Ascending aorta (tissue), 2 donors: ENCODE results near the gene KCNQ1. TPM values are rescaled to one million over a fixed set of nuclear protein-coding genes. Genes with fewer than 3 reads are reported as not detected.

Source experiments
- DNase-seq, 2 donors: peaks; one replicate each; pipeline ENCODE4 v3.0.0-alpha.2; 2019; ENCODE audit warnings: low spot score in 2 of 2
- H3K27ac ChIP-seq, 2 donors: fragments of 200-600 bp; sonication (generic); one replicate each; pipeline ENCODE4 v1.5.1; 2016 to 2017; ENCODE audit warnings: mild to moderate bottlenecking in 1 of 2
- H3K27me3 ChIP-seq: fragments of 200-600 bp; sonication (generic); one replicate; pipeline ENCODE4 v1.5.1; 2017
- H3K36me3 ChIP-seq, 2 donors: fragments of 200-600 bp; sonication (generic); one replicate each; pipeline ENCODE4 v1.5.1; 2016
- H3K4me1 ChIP-seq, 2 donors: fragments of 200-600 bp; sonication (generic); one replicate each; pipeline ENCODE4 v1.5.1; 2016 to 2017; ENCODE audit warnings: mild to moderate bottlenecking in 1 of 2
- H3K4me3 ChIP-seq, 2 donors: fragments of 200-600 bp; sonication (generic); one replicate each; pipeline ENCODE4 v1.5.1; 2016 to 2017; ENCODE audit warnings: mild to moderate bottlenecking in 1 of 2
- H3K9me3 ChIP-seq, 2 donors: fragments of 200-600 bp; sonication (generic); one replicate each; pipeline ENCODE4 v1.5.1; 2016
- intact Hi-C: fragments of 100-400 bp; cut with DNase I; formaldehyde crosslinking; loops from one replicate; pipeline ENCODE4 v1.15.1; 2023
- total RNA-seq: library from RNA; depleted of rRNA; stranded (reverse); fragments of >200 nt; gene quantifications from one replicate; pipeline ENCODE4 v1.1.0, GENCODE V29; 2016
- TF ChIP-seq, protein P1 (sequence below), 3 experiments: fragments of 200-600 bp in 2 of 3; fragments of 450-650 bp in 1 of 3; sonication (generic) in 2 of 3; IDR thresholded peaks; one replicate each; pipeline ENCODE4 v1.5.1; 2016 to 2019; ENCODE audit warnings: antibody characterized with exemption in 3 of 3, mild to moderate bottlenecking in 1 of 3, moderate library complexity in 1 of 3

KCNQ1 gene
- total RNA-seq, 1 donor from 2014 or later: 2.3 TPM

DNA sequence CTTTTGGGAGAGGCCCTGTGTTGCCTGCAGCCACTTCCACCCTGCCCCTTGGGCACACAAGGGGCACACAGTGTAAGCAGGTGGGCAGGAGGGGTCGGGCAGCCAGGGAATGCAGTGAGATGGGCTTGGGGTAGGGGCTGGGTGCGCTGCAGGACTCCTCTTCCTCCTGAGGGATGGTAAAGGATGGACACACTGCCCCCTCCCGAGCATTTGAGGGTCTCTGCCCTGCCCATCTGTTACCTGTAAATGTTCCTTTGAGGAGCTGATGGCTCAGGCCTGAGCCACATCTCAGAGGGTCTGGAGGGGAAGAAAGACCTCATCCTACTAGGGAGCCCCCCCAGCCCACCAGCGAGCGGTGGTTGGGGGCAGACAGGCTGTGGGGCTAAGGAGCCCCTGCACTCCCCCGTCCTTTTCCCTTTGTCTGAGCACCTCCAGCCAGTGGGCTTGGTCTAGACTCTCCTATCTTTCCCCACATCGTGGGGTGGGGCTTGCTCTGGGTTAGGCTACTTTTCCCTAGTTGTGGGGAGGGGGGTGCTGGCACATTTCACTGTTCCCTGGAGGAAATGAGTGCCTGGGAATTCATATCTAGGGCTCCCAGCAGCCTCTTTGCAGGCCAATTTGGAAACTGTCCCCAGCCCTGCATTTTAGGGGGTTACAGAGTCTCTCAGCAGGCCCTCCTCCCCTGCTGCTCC, 46.0 kb upstream of the KCNQ1 start:
- Histone ChIP-seq H3K27me3 (no peaks in the 10 kb centered on the region), H3K36me3 (peaks cover 60 to 64% of the 10 kb centered on the region in 2 donors), H3K9me3 (no peaks in the 10 kb centered on the region), H3K4me3 (peak overlapping the region in 1 of 2 donors; percentile 82), H3K27ac (peak overlapping the region; percentile 100), H3K4me1 (peaks cover 12 to 26% of the 10 kb centered on the region in 2 donors)
- TF ChIP-seq, protein P1, sequence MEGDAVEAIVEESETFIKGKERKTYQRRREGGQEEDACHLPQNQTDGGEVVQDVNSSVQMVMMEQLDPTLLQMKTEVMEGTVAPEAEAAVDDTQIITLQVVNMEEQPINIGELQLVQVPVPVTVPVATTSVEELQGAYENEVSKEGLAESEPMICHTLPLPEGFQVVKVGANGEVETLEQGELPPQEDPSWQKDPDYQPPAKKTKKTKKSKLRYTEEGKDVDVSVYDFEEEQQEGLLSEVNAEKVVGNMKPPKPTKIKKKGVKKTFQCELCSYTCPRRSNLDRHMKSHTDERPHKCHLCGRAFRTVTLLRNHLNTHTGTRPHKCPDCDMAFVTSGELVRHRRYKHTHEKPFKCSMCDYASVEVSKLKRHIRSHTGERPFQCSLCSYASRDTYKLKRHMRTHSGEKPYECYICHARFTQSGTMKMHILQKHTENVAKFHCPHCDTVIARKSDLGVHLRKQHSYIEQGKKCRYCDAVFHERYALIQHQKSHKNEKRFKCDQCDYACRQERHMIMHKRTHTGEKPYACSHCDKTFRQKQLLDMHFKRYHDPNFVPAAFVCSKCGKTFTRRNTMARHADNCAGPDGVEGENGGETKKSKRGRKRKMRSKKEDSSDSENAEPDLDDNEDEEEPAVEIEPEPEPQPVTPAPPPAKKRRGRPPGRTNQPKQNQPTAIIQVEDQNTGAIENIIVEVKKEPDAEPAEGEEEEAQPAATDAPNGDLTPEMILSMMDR (IDR thresholded peaks at IDR 0.05): no peak
- intact Hi-C loops: loop anchor here (1.0 kb wide), 1 partner anchor 94 kb away; no protein-coding TSS in a partner anchor
- no peak for DNase-seq

DNA sequence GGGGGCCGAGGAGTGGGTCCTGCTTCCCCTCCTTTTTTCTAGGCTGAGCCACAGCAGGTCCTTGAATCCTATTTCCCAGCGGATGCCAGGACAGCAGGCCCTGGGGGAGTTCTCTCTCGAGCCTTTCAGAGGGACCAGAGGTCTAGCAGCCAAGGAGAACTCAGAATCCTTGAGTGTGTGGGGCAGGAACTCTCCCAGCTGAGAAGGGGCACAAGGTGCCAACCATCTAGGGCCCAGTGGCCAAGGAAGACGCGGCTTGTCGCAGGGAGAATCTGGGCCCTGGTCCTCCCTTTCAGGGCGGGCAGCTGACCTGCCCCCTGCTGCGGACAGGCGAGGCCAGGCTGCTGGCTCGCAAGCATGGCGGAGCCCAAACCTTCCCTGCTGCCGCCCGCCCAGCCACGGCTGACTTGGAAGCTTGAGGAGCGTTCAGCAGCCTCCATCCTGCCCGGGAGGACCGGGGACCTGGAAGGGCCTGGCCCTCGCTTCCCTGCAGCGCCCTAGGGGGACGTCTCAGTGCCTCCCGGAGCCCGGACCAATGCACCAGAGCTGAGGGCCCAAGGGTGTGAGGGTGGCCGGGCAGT, 45.2 kb upstream of the KCNQ1 start:
- Histone ChIP-seq H3K4me1 (peaks cover 12 to 26% of the 10 kb centered on the region in 2 donors), H3K27ac (peak overlapping the region; percentile 100), H3K36me3 (peaks cover 54 to 64% of the 10 kb centered on the region in 2 donors), H3K4me3 (peak overlapping the region; percentile 82 to 89), H3K27me3 (no peaks in the 10 kb centered on the region), H3K9me3 (no peaks in the 10 kb centered on the region)
- TF ChIP-seq, protein P1 (IDR thresholded peaks at IDR 0.05): no peak
- intact Hi-C loops: loop anchor here (1.0 to 10.0 kb wide), 6 partner anchors 22 to 1023 kb away; partner anchors contain the start of genes CD81 and CDKN1C
- peak in 1 of 2 donors; percentile 78 for DNase-seq

DNA sequence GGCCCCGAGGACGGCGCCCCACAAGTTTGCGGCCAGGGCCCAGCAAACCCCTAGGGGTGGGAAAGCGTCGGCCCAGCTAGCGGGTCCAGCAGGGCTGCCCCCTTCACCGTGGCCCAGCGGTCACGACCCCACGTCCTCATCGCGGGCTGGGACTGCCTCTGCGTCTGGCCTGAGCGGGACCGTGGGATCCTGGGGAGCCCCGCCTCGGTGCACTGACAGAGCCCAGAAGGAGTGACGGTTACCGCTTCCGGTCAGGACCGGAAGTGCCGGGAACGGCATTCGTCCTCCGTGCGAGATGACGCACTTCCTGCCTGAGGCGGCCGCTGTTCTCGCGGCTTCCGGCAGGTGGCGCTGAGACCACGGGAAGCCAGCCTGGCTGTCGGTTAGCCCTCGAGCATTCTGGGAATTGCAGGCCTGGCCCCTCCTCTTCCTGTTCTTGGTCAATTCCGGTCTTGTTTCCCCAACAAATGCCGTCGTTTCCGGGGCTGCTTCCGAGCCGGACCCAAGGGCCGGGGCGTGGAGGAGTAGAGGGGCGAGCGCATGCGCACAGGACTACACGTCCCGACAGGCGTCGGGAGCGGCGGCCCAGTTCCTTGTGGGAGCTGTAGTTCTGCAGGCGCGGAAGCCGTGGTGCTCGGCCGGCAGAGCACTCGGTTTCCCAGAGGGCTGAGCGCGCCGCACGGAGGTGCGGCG, 44.6 kb upstream of the KCNQ1 start, which contains the start of gene TSSC4:
Gene TSSC4, plus strand, starts transcription at position 682 of the 693 bp plus-strand sequence. CDS start 1,884 bp downstream, outside the sequence.
- Histone ChIP-seq H3K4me1 (peaks cover 12 to 26% of the 10 kb centered on the region in 2 donors), H3K9me3 (no peaks in the 10 kb centered on the region), H3K27ac (peak within 1 kb of the TSS; percentile 100), H3K27me3 (no peaks in the 10 kb centered on the region), H3K36me3 (peaks cover 48 to 58% of the 10 kb centered on the region in 2 donors), H3K4me3 (peak within 1 kb of the TSS; percentile 89 to 93)
- peak; percentile 99 to 100 for DNase-seq
- intact Hi-C loops: loop anchor here (1.0 to 10.0 kb wide), 5 partner anchors 23 to 1023 kb away; partner anchors contain the start of genes CD81 and CDKN1C
- TF ChIP-seq, protein P1 (IDR thresholded peaks at IDR 0.05): peak; percentile 93 to 98 (median 97)

DNA sequence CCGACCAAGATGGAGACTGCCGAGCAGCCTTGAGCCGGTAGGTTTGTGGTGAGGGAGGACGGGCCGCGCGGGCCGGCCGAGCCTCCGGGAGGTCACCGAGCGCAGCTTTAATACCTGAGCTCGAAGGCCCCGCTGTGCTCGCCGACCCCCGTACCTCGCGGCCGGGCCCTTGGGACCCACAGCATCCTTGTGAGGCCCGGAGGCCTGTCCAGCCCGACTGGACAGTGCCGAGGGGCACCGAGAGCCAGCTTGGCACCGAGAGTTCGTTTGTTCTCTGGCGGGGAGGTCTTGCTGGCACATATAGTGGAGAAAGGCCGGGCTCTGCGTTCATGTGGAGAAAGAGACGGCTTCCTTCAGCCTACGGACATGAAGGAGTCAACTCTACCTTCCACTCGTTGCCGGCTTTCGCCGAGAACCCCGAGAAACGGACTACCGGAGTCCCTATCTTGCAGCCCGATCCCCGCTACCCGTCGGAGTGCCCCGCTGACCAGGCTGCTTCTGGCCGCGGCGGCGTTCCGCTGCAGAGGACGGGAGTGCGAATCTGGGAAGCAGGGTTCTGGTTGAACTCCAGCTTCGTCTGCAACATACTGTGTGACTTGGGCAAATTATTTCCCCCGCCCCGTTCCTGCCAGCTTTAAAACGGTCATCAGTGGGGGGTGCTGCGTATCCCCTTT, 43.9 kb upstream of the KCNQ1 start:
- intact Hi-C loops: loop anchor here (1.0 to 10.0 kb wide), 5 partner anchors 24 to 1022 kb away; partner anchors contain the start of genes CD81 and CDKN1C
- peak overlapping the region; percentile 89 to 93 for H3K27ac ChIP-seq

More for the DNA sequence above, 43.9 kb upstream of the KCNQ1 start:
- DNase-seq: no peak
- H3K9me3 ChIP-seq: no peaks in the 10 kb centered on the region
- peak overlapping the region; percentile 73 to 93 for H3K4me3 ChIP-seq
- H3K36me3 ChIP-seq: peaks cover 41 to 51% of the 10 kb centered on the region in 2 donors
- TF ChIP-seq, protein P1 (IDR thresholded peaks at IDR 0.05): no peak
- H3K27me3 ChIP-seq: no peaks in the 10 kb centered on the region
- H3K4me1 ChIP-seq: peaks cover 12 to 26% of the 10 kb centered on the region in 2 donors
